Measurements from ENCODE around the gene ATRIP.
A peak's percentile ranks its signal among the peaks of the same experiment; 100 is the strongest.

The ATRIP gene

GRCh38 chr3:48502121-48502520, 55.6 kb downstream of the ATRIP start:
- DNase-seq: no peak

GRCh38 chr3:48502728-48503168, 56.2 kb downstream of the ATRIP start:
- DNase-seq: peak in 31 of 51 donors; percentile 8 to 68 (median 40)

DNA sequence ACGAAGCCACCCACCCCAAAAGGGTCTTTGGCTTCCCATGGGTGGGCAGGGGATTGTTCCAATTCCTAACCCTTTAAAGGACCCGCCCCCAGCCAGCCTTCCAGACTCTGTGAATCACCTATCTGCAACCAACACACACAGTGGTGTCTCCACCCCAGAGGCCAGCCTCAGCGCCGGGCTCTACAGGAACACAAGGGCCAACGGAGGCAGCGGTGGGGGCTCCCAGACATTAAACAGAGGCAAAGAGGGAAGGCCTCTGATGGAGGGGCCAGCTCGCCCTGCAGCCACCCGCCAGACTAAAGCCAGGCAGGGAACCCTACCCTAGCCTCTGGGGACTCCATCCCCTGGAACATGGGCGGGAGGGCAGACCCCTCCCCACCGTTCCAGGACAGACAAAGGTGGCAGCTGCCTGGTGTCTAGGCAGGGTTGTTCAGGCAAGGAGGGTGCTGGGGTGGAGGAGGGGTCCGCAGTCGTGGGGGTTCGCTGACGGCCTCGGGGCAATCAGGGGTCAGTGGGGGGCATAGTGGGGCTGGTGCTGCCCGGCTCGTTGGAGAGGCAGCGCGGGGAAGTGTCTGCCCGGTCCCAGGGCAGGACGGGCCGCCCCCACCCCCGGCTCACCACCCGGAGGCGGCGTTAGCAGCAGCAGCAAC, 57.0 kb downstream of the ATRIP start:
- DNase-seq: peak in 20 of 51 donors; percentile 7 to 52 (median 26)

- DNase-seq: peak in 47 of 51 donors; percentile 14 to 84 (median 58)
Observed at GRCh38 chr3:48504051-48504946, 57.8 kb downstream of the ATRIP start, which contains the start of gene SHISA5. Gene SHISA5, minus strand, starts transcription at chr3:48504174. Its CDS starts 80 bp downstream, at chr3:48504094.

- no peak for DNase-seq
Observed at GRCh38 chr3:48505146-48505545, 58.6 kb downstream of the ATRIP start.

- no peak for DNase-seq
Observed at GRCh38 chr3:48505968-48506504, 59.5 kb downstream of the ATRIP start.

DNA sequence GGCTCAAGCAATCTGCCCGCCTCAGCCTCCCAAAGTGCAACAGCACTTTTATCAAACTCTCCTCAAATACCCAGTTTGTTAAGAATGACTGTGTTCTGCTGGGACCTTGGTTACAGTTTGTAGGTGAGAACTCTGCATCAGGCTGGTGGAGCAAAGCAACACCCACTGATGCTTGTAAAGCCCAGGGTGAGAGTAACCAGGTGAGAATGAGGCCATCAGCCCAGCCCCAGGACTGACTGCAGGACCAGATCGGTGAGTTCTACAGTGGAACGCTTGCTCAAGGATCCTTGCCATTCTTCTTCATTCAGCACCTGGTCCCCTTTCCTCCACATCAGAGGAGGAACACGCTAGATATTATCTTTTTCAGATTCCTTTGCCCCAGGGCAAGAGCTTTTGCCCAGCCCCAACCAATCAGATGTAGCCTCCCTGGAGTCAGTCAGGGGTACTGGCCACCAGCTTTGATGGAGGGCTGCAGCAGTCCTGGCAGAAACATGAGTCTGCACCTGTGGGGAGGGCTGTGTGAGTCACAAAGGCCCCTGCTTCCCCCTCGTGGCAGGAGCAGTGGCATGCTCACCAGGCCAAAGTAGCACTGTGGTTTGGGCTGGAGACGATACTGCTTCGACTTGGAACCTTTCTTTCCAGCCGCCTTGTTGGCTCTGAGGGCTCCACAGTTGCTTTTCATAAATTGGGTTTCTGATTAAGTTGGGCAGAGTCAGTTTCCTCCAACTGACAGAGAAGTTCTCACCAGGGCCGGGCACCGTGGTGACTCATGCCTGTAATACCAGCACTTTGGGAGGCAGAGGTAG, 60.9 kb downstream of the ATRIP start:
- DNase-seq: peak in 21 of 51 donors; percentile 4 to 53 (median 16)

GRCh38 chr3:48511551-48511950, 65.0 kb downstream of the ATRIP start:
- no peak for DNase-seq

GRCh38 chr3:48514431-48515227, 68.1 kb downstream of the ATRIP start:
- no peak for DNase-seq
